Skin of body (tissue), 2 donors: Measurements from ENCODE around the gene PGGHG. TPM values are rescaled to one million over a fixed set of nuclear protein-coding genes. Genes with fewer than 3 reads are reported as not detected.
"Not testable (repeated sequence)": the region's sequence is repeated elsewhere in the genome, so short reads cannot be mapped to it uniquely, and the experiment has no call there.

Experiments
- DNase-seq: peaks from one replicate; lab custom pipeline; 2025; lab: John Stamatoyannopoulos, UW
- total RNA-seq: library from RNA; depleted of rRNA; stranded (reverse); fragments of >200 nt; gene quantifications from one replicate; pipeline ENCODE4 v1.2.3, GENCODE V29; 2014

PGGHG gene
- total RNA-seq, 1 donor from 2014 or later, result 9.0 TPM

- DNase-seq, result no peak
Observed at GRCh38 chr11:297586-298405, 8.9 kb downstream of the PGGHG start.

GRCh38 chr11:298406-299065, 9.6 kb downstream of the PGGHG start:
- DNase-seq, result no peak

- no peak for DNase-seq
Observed at GRCh38 chr11:299081-299891, 10.4 kb downstream of the PGGHG start, which contains the start of gene IFITM5. IFITM5 (minus strand) TSS chr11:299526; CDS start chr11:299490, 36 bp downstream.

GRCh38 chr11:299951-300735, 11.2 kb downstream of the PGGHG start:
- DNase-seq, result no peak

- DNase-seq, result no peak
Observed at GRCh38 chr11:303363-303762, 14.4 kb downstream of the PGGHG start.

- DNase-seq, result no peak
Observed at GRCh38 chr11:304061-304506, 15.2 kb downstream of the PGGHG start.

GRCh38 chr11:304915-305843, 16.3 kb downstream of the PGGHG start:
- peak; percentile 82 for DNase-seq

- DNase-seq, result no peak
Observed at GRCh38 chr11:305844-306211, 16.9 kb downstream of the PGGHG start.

GRCh38 chr11:306645-307371, 17.9 kb downstream of the PGGHG start:
- no peak for DNase-seq

GRCh38 chr11:307766-308708, 19.1 kb downstream of the PGGHG start, which contains the start of gene IFITM2:
IFITM2 (plus strand) TSS chr11:307816; CDS start chr11:308193, 377 bp downstream.
- DNase-seq, result peak; percentile 87

GRCh38 chr11:308740-309665, 20.1 kb downstream of the PGGHG start:
- not testable (repeated sequence) for DNase-seq

GRCh38 chr11:309979-310572, 21.1 kb downstream of the PGGHG start:
- DNase-seq, result not testable (repeated sequence)

GRCh38 chr11:311013-311748, 22.3 kb downstream of the PGGHG start:
- DNase-seq, result not testable (repeated sequence)

- no peak for DNase-seq
Observed at GRCh38 chr11:312092-312816, 23.3 kb downstream of the PGGHG start.

- no peak for DNase-seq
Observed at GRCh38 chr11:313304-313786, 24.4 kb downstream of the PGGHG start.
